NCI-H2029 (cell line): ENCODE results near the gene M6PR.
"Not testable (repeated sequence)": the region's sequence is repeated elsewhere in the genome, so short reads cannot be mapped to it uniquely, and the experiment has no call there.

Experiments used
- DNase-seq: peaks from one replicate; lab custom pipeline; 2025; lab: John Stamatoyannopoulos, UW

Gene M6PR

GRCh38 chr12:8950702-8951478, 1.4 kb upstream of the M6PR start:
- DNase-seq: no peak

GRCh38 chr12:8950221-8950527, 729 bp upstream of the M6PR start:
- DNase-seq: no peak

GRCh38 chr12:8948701-8949341, 624 bp downstream of the M6PR start:
- DNase-seq: no peak

- DNase-seq: no peak
Measured at GRCh38 chr12:8947737-8948136, 1.7 kb downstream of the M6PR start.

- no peak for DNase-seq
Measured at GRCh38 chr12:8946733-8947132, 2.7 kb downstream of the M6PR start.

- DNase-seq: no peak
Measured at GRCh38 chr12:8943565-8944186, 5.8 kb downstream of the M6PR start.

- no peak for DNase-seq
Measured at GRCh38 chr12:8941691-8942478, 7.6 kb downstream of the M6PR start.

GRCh38 chr12:8937842-8938442, 11.5 kb downstream of the M6PR start:
- DNase-seq: not testable (repeated sequence)

- DNase-seq: no peak
Measured at GRCh38 chr12:8936735-8937134, 12.7 kb downstream of the M6PR start.

GRCh38 chr12:8934080-8934479, 15.4 kb downstream of the M6PR start:
- DNase-seq: not testable (repeated sequence)

- DNase-seq: not testable (repeated sequence)
Measured at GRCh38 chr12:8932464-8932863, 17.0 kb downstream of the M6PR start.

- DNase-seq: not testable (repeated sequence)
Measured at GRCh38 chr12:8930655-8931323, 18.7 kb downstream of the M6PR start.

GRCh38 chr12:8922544-8922943, 26.9 kb downstream of the M6PR start:
- no peak for DNase-seq

GRCh38 chr12:8919643-8920042, 29.8 kb downstream of the M6PR start:
- not testable (repeated sequence) for DNase-seq

- no peak for DNase-seq
Measured at GRCh38 chr12:8917751-8918150, 31.7 kb downstream of the M6PR start.

- DNase-seq: no peak
Measured at GRCh38 chr12:8917031-8917430, 32.4 kb downstream of the M6PR start.

GRCh38 chr12:8916154-8916553, 33.3 kb downstream of the M6PR start:
- no peak for DNase-seq

- no peak for DNase-seq
Measured at GRCh38 chr12:8914716-8915526, 34.5 kb downstream of the M6PR start.

GRCh38 chr12:8914033-8914715, 35.3 kb downstream of the M6PR start, which contains the start of gene PHC1:
TSS of gene PHC1 (plus strand) at chr12:8914509. CDS start at chr12:8917678, 3,169 bp downstream.
- DNase-seq: peak; percentile 67

- DNase-seq: no peak
Measured at GRCh38 chr12:8913702-8914032, 35.8 kb downstream of the M6PR start.
